ENCODE results near the gene PTPRQ. TPM values are rescaled to one million over a fixed set of nuclear protein-coding genes. Genes with fewer than 3 reads are reported as not detected.

PTPRQ gene
- total and polyA plus RNA-seq, 11 donors = 0.05 to 4.2 (median 0.20) TPM; not detected in 2

GRCh38 chr12:80677994-80678393, 234.0 kb downstream of the PTPRQ start:
- Histone ChIP-seq H3K36me3 (no peaks in the 10 kb centered on the region), H3K27ac (no peak overlapping the region), H3K4me3 (no peak overlapping the region), H3K27me3 (no peaks in the 10 kb centered on the region), H3K4me1 (no peaks in the 10 kb centered on the region), H3K9me3 (no peaks in the 10 kb centered on the region)
- 90 to 97% (median 93%) methylated on average over 1 of the region's 1 CpG for WGBS, 4 donors
- no peak for DNase-seq
- no peak for ATAC-seq
- intact Hi-C loops (cut with DNase I) = no loop called here
- TF ChIP-seq, protein P1, sequence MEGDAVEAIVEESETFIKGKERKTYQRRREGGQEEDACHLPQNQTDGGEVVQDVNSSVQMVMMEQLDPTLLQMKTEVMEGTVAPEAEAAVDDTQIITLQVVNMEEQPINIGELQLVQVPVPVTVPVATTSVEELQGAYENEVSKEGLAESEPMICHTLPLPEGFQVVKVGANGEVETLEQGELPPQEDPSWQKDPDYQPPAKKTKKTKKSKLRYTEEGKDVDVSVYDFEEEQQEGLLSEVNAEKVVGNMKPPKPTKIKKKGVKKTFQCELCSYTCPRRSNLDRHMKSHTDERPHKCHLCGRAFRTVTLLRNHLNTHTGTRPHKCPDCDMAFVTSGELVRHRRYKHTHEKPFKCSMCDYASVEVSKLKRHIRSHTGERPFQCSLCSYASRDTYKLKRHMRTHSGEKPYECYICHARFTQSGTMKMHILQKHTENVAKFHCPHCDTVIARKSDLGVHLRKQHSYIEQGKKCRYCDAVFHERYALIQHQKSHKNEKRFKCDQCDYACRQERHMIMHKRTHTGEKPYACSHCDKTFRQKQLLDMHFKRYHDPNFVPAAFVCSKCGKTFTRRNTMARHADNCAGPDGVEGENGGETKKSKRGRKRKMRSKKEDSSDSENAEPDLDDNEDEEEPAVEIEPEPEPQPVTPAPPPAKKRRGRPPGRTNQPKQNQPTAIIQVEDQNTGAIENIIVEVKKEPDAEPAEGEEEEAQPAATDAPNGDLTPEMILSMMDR (IDR thresholded peaks at IDR 0.05) = no peak
- no peak for TF ChIP-seq POLR2A (IDR thresholded peaks at IDR 0.05)

DNA sequence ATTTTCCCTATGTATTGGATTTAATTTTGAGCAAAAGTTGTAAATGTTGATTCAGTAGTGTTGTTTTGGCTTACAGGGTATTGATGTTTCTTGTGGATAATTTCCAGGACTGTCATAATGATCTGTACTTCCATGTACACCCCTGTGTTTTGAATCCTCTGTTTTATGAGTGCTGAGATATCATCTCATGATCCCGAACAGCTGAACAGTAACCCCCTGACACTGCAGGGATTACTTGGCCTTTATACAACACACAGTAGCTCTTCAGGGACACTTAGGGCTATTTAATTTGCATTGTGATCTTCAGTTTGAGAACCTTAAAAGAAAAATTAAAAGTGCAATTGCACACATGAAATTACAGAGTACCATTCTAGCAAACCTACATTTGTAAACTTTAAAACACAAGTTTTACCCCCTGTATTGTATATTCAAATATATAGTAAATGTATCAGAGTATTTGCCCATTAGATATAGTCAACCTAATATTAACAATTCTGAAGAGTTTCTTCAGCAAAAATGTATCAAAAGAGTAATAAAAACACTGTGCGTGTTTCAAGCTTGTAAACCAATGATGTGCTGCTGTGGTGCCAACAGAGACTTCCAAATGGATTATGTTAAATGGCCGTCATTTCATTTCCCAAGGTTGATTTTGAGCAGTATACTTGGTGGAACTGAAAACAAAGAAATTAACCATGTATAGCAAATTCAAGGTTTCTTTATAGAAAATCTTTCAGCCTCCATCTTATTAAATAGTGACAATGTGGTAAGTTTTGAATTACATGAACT, 235.5 kb downstream of the PTPRQ start:
- no peaks in the 10 kb centered on the region for H3K9me3 ChIP-seq
- no peak overlapping the region for H3K27ac ChIP-seq
- no peak overlapping the region for H3K4me3 ChIP-seq
- no peaks in the 10 kb centered on the region for H3K4me1 ChIP-seq
- H3K27me3 ChIP-seq = no peaks in the 10 kb centered on the region
- DNase-seq (no peak), ATAC-seq (no peak)
- TF ChIP-seq, protein P1 (IDR thresholded peaks at IDR 0.05) = no peak
- no peak for TF ChIP-seq POLR2A (IDR thresholded peaks at IDR 0.05)
- intact Hi-C loops (cut with DNase I) = no loop called here
- no peaks in the 10 kb centered on the region for H3K36me3 ChIP-seq
- WGBS, 4 donors = 73 to 87% (median 83%) methylated on average over 3 of the region's 3 CpGs

GRCh38 chr12:80681287-80681686, 237.3 kb downstream of the PTPRQ start:
- no peak for DNase-seq
- 74 to 86% (median 83%) methylated on average over 2 of the region's 2 CpGs for WGBS, 4 donors
- TF ChIP-seq, protein P1 (IDR thresholded peaks at IDR 0.05) = no peak
- no peak for TF ChIP-seq POLR2A (IDR thresholded peaks at IDR 0.05)
- Histone ChIP-seq H3K27ac (no peak overlapping the region), H3K4me1 (no peaks in the 10 kb centered on the region), H3K27me3 (no peaks in the 10 kb centered on the region), H3K4me3 (no peak overlapping the region), H3K9me3 (peaks cover 0 to 2% (median 0%) of the 10 kb centered on the region in 12 donors), H3K36me3 (no peaks in the 10 kb centered on the region)
- no peak for ATAC-seq
- intact Hi-C loops (cut with DNase I) = no loop called here

DNA sequence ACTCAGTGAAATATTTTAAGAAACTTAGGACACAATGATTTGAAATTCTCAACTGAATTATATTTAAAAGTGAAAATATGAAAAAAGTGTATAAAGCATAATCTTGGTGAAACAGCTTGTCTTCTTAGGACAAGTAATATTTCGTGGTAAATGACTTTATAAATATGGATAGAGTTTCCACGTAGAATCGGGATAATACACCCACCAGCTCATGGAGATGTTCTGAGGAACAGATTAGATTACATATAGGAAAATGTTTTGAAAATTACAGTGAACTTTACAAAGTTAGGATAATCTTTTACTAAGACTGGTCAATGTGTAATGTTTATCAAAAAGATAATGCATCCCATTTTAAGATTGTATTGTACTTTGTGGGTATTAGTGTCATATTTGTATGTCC, 237.8 kb downstream of the PTPRQ start:
- Histone ChIP-seq H3K9me3 (peaks cover 0 to 7% (median 0%) of the 10 kb centered on the region in 12 donors), H3K27me3 (no peaks in the 10 kb centered on the region), H3K4me3 (no peak overlapping the region), H3K36me3 (no peaks in the 10 kb centered on the region), H3K27ac (no peak overlapping the region), H3K4me1 (no peaks in the 10 kb centered on the region)
- intact Hi-C loops (cut with DNase I) = no loop called here
- ATAC-seq (no peak), DNase-seq (no peak)
- TF ChIP-seq POLR2A (IDR thresholded peaks at IDR 0.05) = no peak
- TF ChIP-seq, protein P1 (IDR thresholded peaks at IDR 0.05) = no peak
- 79 to 88% (median 84%) methylated on average over 3 of the region's 3 CpGs for WGBS, 4 donors
